HCT116 (cell line): Measurements from ENCODE around the gene CCT5.

Source experiments
- CEBPB ChIP-seq: IDR thresholded peaks from 2 replicates; pipeline ENCODE4 v1.6.1; 2012; ENCODE audit warnings: low read depth
- CTCF ChIP-seq, 3 experiments: fragments of 200-600 bp in 1 of 3; sonication (generic) in 1 of 3; IDR thresholded peaks in 2 of 3; conservative IDR thresholded peaks in 1 of 3; 2 replicates each; pipeline ENCODE4 v1.5.1; 2012 to 2017; ENCODE audit warnings: low read depth in 2 of 3, low read length in 2 of 3, antibody characterized with exemption in 1 of 3, borderline replicate concordance in 1 of 3, control low read depth in 1 of 3, mild to moderate bottlenecking in 1 of 3, mixed read lengths in 1 of 3, mixed run types in 1 of 3, moderate library complexity in 1 of 3; ENCODE audit not compliant: insufficient read depth in 1 of 3
- EZH2 ChIP-seq: fragments of 200-600 bp; sonication (generic); IDR thresholded peaks from 2 replicates; pipeline ENCODE4 v1.6.1; 2017; ENCODE audit warnings: antibody characterized with exemption, mixed run types
- MAX ChIP-seq: IDR thresholded peaks from 2 replicates; pipeline ENCODE4 v1.6.1; 2012
- REST ChIP-seq: IDR thresholded peaks from 2 replicates; pipeline ENCODE4 v1.6.1; 2012; ENCODE audit warnings: low read depth

GRCh38 chr5:10295619-10296326 is 45.7 kb downstream of the CCT5 start:
- TF ChIP-seq CTCF (IDR thresholded peaks at IDR 0.05 in 2 of 3, conservative IDR thresholded peaks at IDR 0.05 in 1 of 3; ENCODE audit: borderline replicate concordance in 1 of 3, insufficient read depth in 1 of 3, low read depth in 2 of 3, low read length in 2 of 3) (no peak), REST (no peak), MAX (no peak), CEBPB (no peak), EZH2 (no peak)
